DND-41 (cell line): ENCODE results near the gene RAPSN.

Experiments
- ATAC-seq: fragments of 200-7000 bp; cut with Tn5 transposase; 3 replicates; pipeline ENCODE4 v1.9.1; 2021; ENCODE audit warnings: low read depth; ENCODE audit not compliant: insufficient read depth
- DNase-seq: peaks from one replicate; pipeline ENCODE4 v3.0.0-alpha.2; 2020
- H2AFZ ChIP-seq: 2 replicates; pipeline ENCODE4 v1.6.0; 2012; ENCODE audit warnings: low read depth, low read length
- H3K27ac ChIP-seq: 2 replicates; pipeline ENCODE4 v1.5.1; 2012; ENCODE audit warnings: low read length, inconsistent platforms
- H3K27me3 ChIP-seq: fragments of 200-600 bp; sonication (generic); 2 replicates; pipeline ENCODE4 v1.6.0; 2012; ENCODE audit warnings: low read length, mild to moderate bottlenecking, inconsistent platforms; ENCODE audit not compliant: insufficient read depth, poor library complexity
- H3K36me3 ChIP-seq: 2 replicates; pipeline ENCODE4 v1.5.1; 2012; ENCODE audit warnings: low read length, inconsistent platforms; ENCODE audit not compliant: insufficient read depth
- H3K4me1 ChIP-seq: 2 replicates; pipeline ENCODE4 v1.5.1; 2012; ENCODE audit warnings: mild to moderate bottlenecking, low read length; ENCODE audit not compliant: insufficient read depth
- H3K4me2 ChIP-seq: 2 replicates; pipeline ENCODE4 v1.6.0; 2012; ENCODE audit warnings: mild to moderate bottlenecking, moderate library complexity, low read length, inconsistent platforms; ENCODE audit not compliant: insufficient read depth
- H3K4me3 ChIP-seq, 2 experiments: fragments of 200-600 bp in 1 of 2; shearing (Covaris generic) in 1 of 2; 2 replicates each; pipeline ENCODE4 v1.5.1; 2012 to 2016; ENCODE audit warnings: inconsistent platforms in 2 of 2, low read length in 2 of 2, mild to moderate bottlenecking in 2 of 2, low read depth in 1 of 2, moderate library complexity in 1 of 2
- H3K79me2 ChIP-seq: 2 replicates; pipeline ENCODE4 v1.6.0; 2012; ENCODE audit warnings: low read length, inconsistent platforms; ENCODE audit not compliant: insufficient read depth
- H3K9ac ChIP-seq: 2 replicates; pipeline ENCODE4 v1.6.0; 2012; ENCODE audit warnings: low read depth, mild to moderate bottlenecking, inconsistent platforms, low read length, moderate library complexity
- H3K9me3 ChIP-seq: 2 replicates; pipeline ENCODE4 v1.5.1; 2012; ENCODE audit warnings: low read length, moderate library complexity, mild to moderate bottlenecking, inconsistent platforms; ENCODE audit not compliant: insufficient read depth, severe bottlenecking
- H4K20me1 ChIP-seq: 2 replicates; pipeline ENCODE4 v1.6.0; 2012; ENCODE audit warnings: low read length; ENCODE audit not compliant: insufficient read depth
- EZH2 ChIP-seq: IDR thresholded peaks from 3 replicates; pipeline ENCODE4 v1.6.1; 2012; ENCODE audit warnings: borderline replicate concordance, low read depth, mild to moderate bottlenecking, moderate library complexity, low read length, inconsistent platforms; ENCODE audit not compliant: severe bottlenecking
- TF ChIP-seq, protein P1 (sequence below): IDR thresholded peaks from 2 replicates; pipeline ENCODE4 v1.5.1; 2012; ENCODE audit warnings: borderline replicate concordance, low read length, moderate library complexity, mild to moderate bottlenecking; ENCODE audit not compliant: poor library complexity, severe bottlenecking; ENCODE audit errors: extremely low read depth

Gene RAPSN

DNA sequence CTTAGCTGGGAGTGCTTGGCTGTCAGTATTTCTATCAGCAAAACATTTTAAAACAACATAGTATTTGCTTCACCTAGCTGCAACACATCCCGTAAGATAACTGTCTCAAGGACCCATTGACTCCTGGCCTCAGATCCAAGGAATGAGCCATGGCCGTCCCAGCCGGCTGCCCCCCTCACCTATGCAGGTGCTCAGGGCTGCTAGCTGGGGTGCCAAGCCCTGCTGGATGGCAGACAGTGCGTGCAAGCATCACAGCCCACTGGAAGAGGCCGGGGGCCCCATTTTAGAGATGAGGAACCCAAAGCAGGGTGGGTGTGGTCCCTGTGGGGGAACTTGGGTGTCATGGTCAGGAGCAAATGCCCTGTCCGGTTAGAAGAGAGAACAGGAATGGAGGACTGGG is 31.2 kb downstream of the RAPSN start:
- TF ChIP-seq EZH2, result no peak
- TF ChIP-seq, protein P1, sequence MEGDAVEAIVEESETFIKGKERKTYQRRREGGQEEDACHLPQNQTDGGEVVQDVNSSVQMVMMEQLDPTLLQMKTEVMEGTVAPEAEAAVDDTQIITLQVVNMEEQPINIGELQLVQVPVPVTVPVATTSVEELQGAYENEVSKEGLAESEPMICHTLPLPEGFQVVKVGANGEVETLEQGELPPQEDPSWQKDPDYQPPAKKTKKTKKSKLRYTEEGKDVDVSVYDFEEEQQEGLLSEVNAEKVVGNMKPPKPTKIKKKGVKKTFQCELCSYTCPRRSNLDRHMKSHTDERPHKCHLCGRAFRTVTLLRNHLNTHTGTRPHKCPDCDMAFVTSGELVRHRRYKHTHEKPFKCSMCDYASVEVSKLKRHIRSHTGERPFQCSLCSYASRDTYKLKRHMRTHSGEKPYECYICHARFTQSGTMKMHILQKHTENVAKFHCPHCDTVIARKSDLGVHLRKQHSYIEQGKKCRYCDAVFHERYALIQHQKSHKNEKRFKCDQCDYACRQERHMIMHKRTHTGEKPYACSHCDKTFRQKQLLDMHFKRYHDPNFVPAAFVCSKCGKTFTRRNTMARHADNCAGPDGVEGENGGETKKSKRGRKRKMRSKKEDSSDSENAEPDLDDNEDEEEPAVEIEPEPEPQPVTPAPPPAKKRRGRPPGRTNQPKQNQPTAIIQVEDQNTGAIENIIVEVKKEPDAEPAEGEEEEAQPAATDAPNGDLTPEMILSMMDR, result no peak
- Histone ChIP-seq H2AFZ (no peak overlapping the region), H3K4me3 (no peak overlapping the region), H3K4me1 (peaks cover 2% of the 10 kb centered on the region), H3K4me2 (no peak overlapping the region), H3K9ac (no peak overlapping the region), H3K27me3 (no peaks in the 10 kb centered on the region), H3K79me2 (peaks cover 5% of the 10 kb centered on the region; the same call in 1 of the 2 replicates), H4K20me1 (peaks cover 6% of the 10 kb centered on the region; the same call in 1 of the 2 replicates), H3K27ac (no peak overlapping the region), H3K9me3 (no peaks in the 10 kb centered on the region), H3K36me3 (peaks cover 83% of the 10 kb centered on the region)
- ATAC-seq, result no peak
- DNase-seq, result no peak

DNA sequence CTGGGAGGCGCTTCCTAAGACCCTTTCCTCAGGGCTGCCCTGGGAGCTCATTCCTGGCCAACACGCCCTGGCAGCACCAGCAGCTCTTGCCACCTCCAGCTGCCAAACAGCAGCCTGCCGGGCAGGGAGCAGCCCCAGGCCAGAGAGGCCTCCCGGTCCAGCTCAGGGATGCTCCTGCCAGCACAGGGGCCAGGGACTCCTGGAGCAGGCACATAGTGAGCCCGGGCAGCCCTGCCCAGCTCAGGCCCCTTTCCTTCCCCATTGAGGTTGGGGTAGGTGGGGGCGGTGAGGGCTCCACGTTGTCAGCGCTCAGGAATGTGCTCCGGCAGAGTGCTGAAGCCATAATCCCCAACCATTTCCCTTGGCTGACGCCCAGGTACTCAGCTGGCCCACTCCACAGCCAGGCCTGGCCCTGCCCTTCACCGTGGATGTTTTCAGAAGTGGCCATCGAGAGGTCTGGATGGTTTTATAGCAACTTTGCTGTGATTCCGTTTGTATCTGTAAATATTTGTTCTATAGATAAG is 32.9 kb downstream of the RAPSN start:
- H2AFZ ChIP-seq, result no peak overlapping the region
- no peaks in the 10 kb centered on the region for H3K9me3 ChIP-seq
- no peaks in the 10 kb centered on the region; the same call in 1 of the 2 replicates for H4K20me1 ChIP-seq
- H3K4me2 ChIP-seq, result no peak overlapping the region
- ATAC-seq, result peak; percentile 15
- H3K27ac ChIP-seq, result no peak overlapping the region
- no peak for DNase-seq
- TF ChIP-seq, protein P1, result no peak
- TF ChIP-seq EZH2, result no peak
- H3K4me1 ChIP-seq, result no peaks in the 10 kb centered on the region
- H3K27me3 ChIP-seq, result no peaks in the 10 kb centered on the region
- H3K9ac ChIP-seq, result no peak overlapping the region
- no peak overlapping the region for H3K4me3 ChIP-seq
- H3K79me2 ChIP-seq, result no peaks in the 10 kb centered on the region
- peaks cover 72% of the 10 kb centered on the region for H3K36me3 ChIP-seq

DNA sequence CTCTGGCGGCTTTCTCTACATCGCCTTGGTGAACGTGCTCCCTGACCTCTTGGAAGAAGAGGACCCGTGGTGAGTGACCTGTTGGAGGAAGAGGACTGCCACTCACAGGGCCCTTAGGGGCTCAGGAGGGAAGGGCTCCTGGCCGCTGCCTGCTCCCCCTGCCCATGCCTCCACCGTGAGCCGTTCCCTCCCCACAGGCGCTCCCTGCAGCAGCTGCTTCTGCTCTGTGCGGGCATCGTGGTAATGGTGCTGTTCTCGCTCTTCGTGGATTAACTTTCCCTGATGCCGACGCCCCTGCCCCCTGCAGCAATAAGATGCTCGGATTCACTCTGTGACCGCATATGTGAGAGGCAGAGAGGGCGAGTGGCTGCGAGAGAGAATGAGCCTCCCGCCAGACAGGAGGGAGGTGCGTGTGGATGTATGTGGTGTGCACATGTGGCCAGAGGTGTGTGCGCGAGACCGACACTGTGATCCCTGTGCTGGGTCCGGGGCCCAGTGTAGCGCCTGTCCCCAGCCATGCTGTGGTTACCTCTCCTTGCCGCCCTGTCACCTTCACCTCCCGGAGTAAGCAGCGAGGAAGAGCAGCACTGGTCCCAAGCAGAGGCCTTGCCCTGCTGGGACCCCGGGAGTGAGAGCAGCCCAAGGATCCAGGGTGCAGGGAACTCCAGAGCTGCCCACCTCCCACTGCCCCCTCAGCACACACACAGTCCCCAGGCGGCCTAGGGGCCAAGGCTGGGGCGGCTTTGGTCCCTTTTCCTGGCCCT is 33.7 kb downstream of the RAPSN start:
- Histone ChIP-seq H3K4me1 (0 out of 2 replicates have a peak, but pooled peaks cover 1% of the 10 kb centered on the region), H3K9ac (no peak overlapping the region), H2AFZ (no peak overlapping the region), H3K27ac (no peak overlapping the region), H3K36me3 (peaks cover 70% of the 10 kb centered on the region), H3K79me2 (no peaks in the 10 kb centered on the region), H3K27me3 (no peaks in the 10 kb centered on the region), H3K4me2 (no peak overlapping the region), H3K9me3 (no peaks in the 10 kb centered on the region), H3K4me3 (no peak overlapping the region), H4K20me1 (no peaks in the 10 kb centered on the region; the same call in 1 of the 2 replicates)
- peak; percentile 36 for ATAC-seq
- TF ChIP-seq EZH2, result no peak
- TF ChIP-seq, protein P1, result no peak
- no peak for DNase-seq
